ENCODE results near the gene FOXN4. TPM values are rescaled to one million over a fixed set of nuclear protein-coding genes. Genes with fewer than 3 reads are reported as not detected.

Gene FOXN4
- total RNA-seq, 4 donors from 2014 or later, result not detected

DNA sequence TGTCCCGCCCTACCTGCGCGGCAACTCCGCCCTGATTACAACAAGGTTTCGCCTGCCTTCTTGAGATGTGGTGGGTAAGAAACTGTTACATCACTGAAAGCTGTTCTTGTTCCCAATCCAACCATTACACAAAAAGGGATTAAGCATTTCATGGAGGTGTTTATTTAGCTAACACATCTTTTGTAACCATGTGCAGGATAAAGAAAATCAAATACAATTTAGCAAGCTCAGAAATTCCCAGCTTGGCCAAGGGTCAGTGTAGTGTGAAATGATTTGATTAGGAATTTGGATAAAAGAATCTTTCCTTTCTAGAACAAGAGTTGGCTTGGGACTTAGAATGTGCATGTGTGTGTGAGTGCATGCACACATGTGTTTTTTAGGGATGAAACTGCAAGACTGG is 6.3 kb downstream of the FOXN4 start:
- H3K4me1 ChIP-seq, result no peaks in the 10 kb centered on the region
- H3K4me3 ChIP-seq, result no peak overlapping the region
- no peak overlapping the region for H3K27ac ChIP-seq
- 73% methylated on average over 5 of the region's 5 CpGs for WGBS
- no peak for TF ChIP-seq POLR2A (IDR thresholded peaks at IDR 0.05)
- no peak for TF ChIP-seq POLR2AphosphoS5 (IDR thresholded peaks at IDR 0.05)
- no peak for TF ChIP-seq EP300 (IDR thresholded peaks at IDR 0.05)
- TF ChIP-seq, protein P1, sequence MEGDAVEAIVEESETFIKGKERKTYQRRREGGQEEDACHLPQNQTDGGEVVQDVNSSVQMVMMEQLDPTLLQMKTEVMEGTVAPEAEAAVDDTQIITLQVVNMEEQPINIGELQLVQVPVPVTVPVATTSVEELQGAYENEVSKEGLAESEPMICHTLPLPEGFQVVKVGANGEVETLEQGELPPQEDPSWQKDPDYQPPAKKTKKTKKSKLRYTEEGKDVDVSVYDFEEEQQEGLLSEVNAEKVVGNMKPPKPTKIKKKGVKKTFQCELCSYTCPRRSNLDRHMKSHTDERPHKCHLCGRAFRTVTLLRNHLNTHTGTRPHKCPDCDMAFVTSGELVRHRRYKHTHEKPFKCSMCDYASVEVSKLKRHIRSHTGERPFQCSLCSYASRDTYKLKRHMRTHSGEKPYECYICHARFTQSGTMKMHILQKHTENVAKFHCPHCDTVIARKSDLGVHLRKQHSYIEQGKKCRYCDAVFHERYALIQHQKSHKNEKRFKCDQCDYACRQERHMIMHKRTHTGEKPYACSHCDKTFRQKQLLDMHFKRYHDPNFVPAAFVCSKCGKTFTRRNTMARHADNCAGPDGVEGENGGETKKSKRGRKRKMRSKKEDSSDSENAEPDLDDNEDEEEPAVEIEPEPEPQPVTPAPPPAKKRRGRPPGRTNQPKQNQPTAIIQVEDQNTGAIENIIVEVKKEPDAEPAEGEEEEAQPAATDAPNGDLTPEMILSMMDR (IDR thresholded peaks at IDR 0.05), result no peak
- no peak for DNase-seq (ENCODE audit: low spot score in 2 of 2)
- H3K9me3 ChIP-seq, result no peaks in the 10 kb centered on the region
- no peaks in the 10 kb centered on the region for H3K36me3 ChIP-seq
- H3K27me3 ChIP-seq, result peaks cover 33% of the 10 kb centered on the region

DNA sequence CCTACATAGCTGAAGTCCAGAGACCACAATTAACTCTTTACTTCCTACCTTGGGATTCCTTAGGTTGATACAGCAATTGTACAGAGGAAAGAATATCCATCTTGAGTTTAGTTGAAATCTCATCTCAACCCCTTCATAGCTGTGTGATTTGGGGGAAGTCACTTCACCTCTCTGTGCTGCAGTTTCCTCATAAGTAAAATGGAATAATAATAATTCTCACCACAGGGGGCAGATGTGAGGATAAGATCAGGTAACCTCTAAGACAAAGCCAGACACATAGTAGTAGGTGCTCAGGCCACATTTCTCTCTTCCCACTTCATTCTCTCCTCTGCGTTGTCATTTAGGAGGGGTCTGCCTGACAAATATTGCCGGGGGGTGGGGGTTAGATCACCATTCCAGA is 6.7 kb downstream of the FOXN4 start:
- Histone ChIP-seq H3K4me1 (no peaks in the 10 kb centered on the region), H3K27ac (no peak overlapping the region), H3K27me3 (peaks cover 29% of the 10 kb centered on the region), H3K36me3 (no peaks in the 10 kb centered on the region), H3K9me3 (no peaks in the 10 kb centered on the region), H3K4me3 (no peak overlapping the region)
- TF ChIP-seq POLR2A (IDR thresholded peaks at IDR 0.05), result no peak
- DNase-seq (ENCODE audit: low spot score in 2 of 2), result no peak
- WGBS, result 45% methylated on average over 2 of the region's 2 CpGs

DNA sequence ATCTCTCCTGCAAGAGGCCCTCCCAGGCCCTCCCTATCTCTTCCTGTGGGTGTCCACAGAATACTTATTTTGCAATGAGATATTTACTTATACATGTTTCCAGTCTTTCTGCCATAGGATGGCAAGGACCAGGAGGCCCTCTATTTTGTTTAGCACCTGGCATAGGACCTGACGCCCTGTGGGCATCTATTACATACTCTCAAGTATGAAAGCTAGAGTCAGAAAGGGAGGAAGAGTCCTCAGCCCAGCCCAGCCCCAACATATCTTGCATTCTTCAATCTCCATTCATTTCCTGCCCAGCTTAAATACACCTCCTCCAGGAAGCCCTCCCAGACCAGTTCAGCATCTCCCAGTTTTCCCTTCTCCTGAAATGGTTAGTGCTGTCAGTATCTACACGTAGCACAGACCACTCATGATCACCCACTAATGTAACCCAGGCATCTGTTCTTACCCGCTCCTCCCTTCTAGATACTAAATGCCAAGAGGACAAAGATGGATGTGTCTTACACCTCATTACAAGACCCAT is 7.4 kb downstream of the FOXN4 start:
- WGBS, result 79% methylated on average over 3 of the region's 3 CpGs
- TF ChIP-seq POLR2A (IDR thresholded peaks at IDR 0.05) (no peak), EP300 (IDR thresholded peaks at IDR 0.05) (no peak), POLR2AphosphoS5 (IDR thresholded peaks at IDR 0.05) (no peak)
- TF ChIP-seq, protein P1 (IDR thresholded peaks at IDR 0.05), result no peak
- Histone ChIP-seq H3K4me3 (no peak overlapping the region), H3K27ac (no peak overlapping the region), H3K36me3 (no peaks in the 10 kb centered on the region), H3K9me3 (no peaks in the 10 kb centered on the region), H3K4me1 (no peaks in the 10 kb centered on the region), H3K27me3 (peaks cover 23% of the 10 kb centered on the region)
- DNase-seq (ENCODE audit: low spot score in 2 of 2), result no peak

DNA sequence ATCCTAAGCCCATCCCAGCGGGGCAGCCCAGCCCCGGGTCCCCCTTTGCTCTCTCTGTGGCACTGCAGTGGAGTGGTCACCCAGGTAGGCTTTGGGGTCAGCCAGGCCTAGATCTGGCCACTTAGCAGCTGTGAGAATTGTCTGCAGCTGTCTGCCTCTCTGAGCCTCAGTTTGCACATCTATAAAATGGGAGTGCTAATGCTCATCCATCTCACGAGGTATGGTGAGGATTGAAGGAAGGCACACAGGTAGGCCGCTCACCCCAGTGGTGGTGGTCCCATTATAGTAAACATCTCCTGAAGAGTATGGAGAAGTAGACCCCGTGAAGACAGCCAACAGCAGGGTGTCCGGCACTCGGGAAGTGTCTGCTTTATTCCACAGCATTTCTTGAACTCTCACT is 9.2 kb downstream of the FOXN4 start:
- Histone ChIP-seq H3K4me3 (no peak overlapping the region), H3K9me3 (no peaks in the 10 kb centered on the region), H3K36me3 (no peaks in the 10 kb centered on the region), H3K27me3 (peaks cover 17% of the 10 kb centered on the region), H3K4me1 (no peaks in the 10 kb centered on the region), H3K27ac (no peak overlapping the region)
- no peak for DNase-seq (ENCODE audit: low spot score in 2 of 2)
- TF ChIP-seq POLR2A (IDR thresholded peaks at IDR 0.05) (no peak), POLR2AphosphoS5 (IDR thresholded peaks at IDR 0.05) (no peak), EP300 (IDR thresholded peaks at IDR 0.05) (no peak)
- TF ChIP-seq, protein P1 (IDR thresholded peaks at IDR 0.05), result no peak
- WGBS, result 89% methylated on average over 7 of the region's 7 CpGs

DNA sequence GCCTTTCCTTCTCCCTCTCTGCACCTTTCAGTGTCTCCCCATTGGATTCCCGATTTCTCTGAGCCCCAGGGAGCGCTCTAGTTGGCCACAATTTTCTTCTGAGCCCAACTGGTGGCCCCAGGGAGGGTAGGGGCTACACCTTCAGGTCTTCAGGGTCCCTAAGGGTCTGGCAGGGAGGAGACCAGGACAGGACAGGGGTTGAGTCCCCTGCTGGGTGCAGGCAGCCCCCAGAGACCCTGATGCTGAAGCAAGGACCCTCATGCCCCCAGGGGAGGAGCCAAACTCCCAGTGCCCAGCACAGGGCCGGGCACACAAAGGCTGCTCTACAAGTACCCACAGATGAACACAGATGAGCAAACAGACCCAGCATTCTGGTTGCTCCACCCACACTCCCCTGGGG is 12.7 kb downstream of the FOXN4 start:
- WGBS, result 71% methylated on average over 2 of the region's 3 CpGs
- H3K27ac ChIP-seq, result no peak overlapping the region
- H3K36me3 ChIP-seq, result no peaks in the 10 kb centered on the region
- DNase-seq (ENCODE audit: low spot score in 2 of 2), result no peak
- no peak overlapping the region for H3K4me3 ChIP-seq
- no peaks in the 10 kb centered on the region for H3K9me3 ChIP-seq
- H3K27me3 ChIP-seq, result peaks cover 10% of the 10 kb centered on the region
- peaks cover 6% of the 10 kb centered on the region for H3K4me1 ChIP-seq
- TF ChIP-seq POLR2A (IDR thresholded peaks at IDR 0.05) (no peak), EP300 (IDR thresholded peaks at IDR 0.05) (no peak), POLR2AphosphoS5 (IDR thresholded peaks at IDR 0.05) (no peak)
- TF ChIP-seq, protein P1 (IDR thresholded peaks at IDR 0.05), result no peak

Measured in suprapubic skin (tissue), 4 donors.